Naive thymus-derived CD4-positive, alpha-beta T cell (primary cell): ENCODE measurements around the gene DNAJB14. TPM values are rescaled to one million over a fixed set of nuclear protein-coding genes. Genes with fewer than 3 reads are reported as not detected.

ENCODE experiments used
- ATAC-seq: fragments of 150-1000 bp; cut with Tn5 transposase; 2 replicates; pipeline ENCODE4 v1.10.0; 2021; ENCODE audit warnings: mild to moderate bottlenecking, moderate library complexity
- CTCF ChIA-PET: fragments of 350-600 bp; sonication (Branson Sonifier 250); formaldehyde crosslinking; loops from one replicate; lab custom pipeline; 2021; ENCODE audit warnings: antibody characterized with exemption; lab: Charles Lee
- POLR2A ChIA-PET: fragments of 350-600 bp; sonication (Branson Sonifier 250); formaldehyde crosslinking; loops from one replicate; lab custom pipeline; 2021; ENCODE audit warnings: antibody characterized with exemption, inconsistent platforms; lab: Charles Lee
- DNase-seq, 9 donors: peaks; one replicate each; pipeline versions ENCODE4 v3.0.0 to v3.0.0-alpha.2; 2020 to 2022; ENCODE audit warnings: mixed read lengths in 1 of 9
- H3K27ac ChIP-seq: one replicate; pipeline ENCODE4 v1.7.0; 2013; ENCODE audit warnings: mild to moderate bottlenecking, low read depth, low read length, moderate library complexity
- H3K27me3 ChIP-seq, 2 donors: one replicate each; pipeline ENCODE4 v1.7.0; 2013; ENCODE audit warnings: low read length in 2 of 2, mild to moderate bottlenecking in 2 of 2, moderate library complexity in 2 of 2; ENCODE audit not compliant: control insufficient read depth in 2 of 2, insufficient read depth in 2 of 2
- H3K36me3 ChIP-seq, 3 experiments: 1 replicate in 2 of 3; 2 replicates in 1 of 3; pipeline ENCODE4 v1.7.0; 2013; ENCODE audit warnings: low read length in 3 of 3, mild to moderate bottlenecking in 3 of 3, moderate library complexity in 1 of 3; ENCODE audit not compliant: insufficient read depth in 3 of 3, control insufficient read depth in 2 of 3
- H3K4me1 ChIP-seq, 2 donors: one replicate each; pipeline ENCODE4 v1.7.0; 2013; ENCODE audit warnings: low read length in 2 of 2, mild to moderate bottlenecking in 2 of 2, moderate library complexity in 1 of 2; ENCODE audit not compliant: control insufficient read depth in 2 of 2, insufficient read depth in 2 of 2
- H3K4me3 ChIP-seq: 2 replicates; pipeline ENCODE4 v1.7.0; 2013; ENCODE audit warnings: mild to moderate bottlenecking, low read length
- H3K9me3 ChIP-seq, 3 experiments: 1 replicate in 2 of 3; 2 replicates in 1 of 3; pipeline ENCODE4 v1.7.0; 2013; ENCODE audit warnings: low read length in 3 of 3; ENCODE audit not compliant: control insufficient read depth in 2 of 3
- H3K27ac Mint-ChIP-seq, 9 donors: one replicate each; pipeline ENCODE4 v1.8.0; 2020 to 2022; ENCODE audit warnings: mixed read lengths in 9 of 9, mild to moderate bottlenecking in 8 of 9, moderate library complexity in 5 of 9, inconsistent platforms in 2 of 9
- H3K27me3 Mint-ChIP-seq, 5 donors: one replicate each; pipeline ENCODE4 v1.8.0; 2021 to 2022; ENCODE audit warnings: mixed read lengths in 5 of 5, mild to moderate bottlenecking in 1 of 5
- H3K36me3 Mint-ChIP-seq, 5 donors: one replicate each; pipeline ENCODE4 v1.8.0; 2020 to 2022; ENCODE audit warnings: mixed read lengths in 5 of 5, mild to moderate bottlenecking in 3 of 5, inconsistent platforms in 1 of 5
- H3K4me1 Mint-ChIP-seq, 7 donors: one replicate each; pipeline ENCODE4 v1.8.0; 2020 to 2022; ENCODE audit warnings: mixed read lengths in 7 of 7, mild to moderate bottlenecking in 3 of 7, inconsistent platforms in 1 of 7
- H3K4me3 Mint-ChIP-seq, 10 donors: one replicate each; pipeline ENCODE4 v1.8.0; 2020 to 2022; ENCODE audit warnings: mild to moderate bottlenecking in 10 of 10, mixed read lengths in 10 of 10, moderate library complexity in 6 of 10, inconsistent platforms in 2 of 10
- H3K9me3 Mint-ChIP-seq, 11 donors: one replicate each; pipeline ENCODE4 v1.8.0; 2020 to 2022; ENCODE audit warnings: mixed read lengths in 11 of 11, mild to moderate bottlenecking in 4 of 11, inconsistent platforms in 1 of 11, moderate library complexity in 1 of 11
- intact Hi-C, 2 donors: fragments of 100-400 bp; cut with micrococcal nuclease; formaldehyde crosslinking; loops; one replicate each; pipeline ENCODE4 v1.15.1; 2023
- polyA plus RNA-seq, 2 donors: library from polyadenylated mRNA; unstranded; fragments of 300-500 nt; fragmentation: Illumina TruSeq; gene quantifications; one replicate each; pipeline ENCODE4 v1.2.3, GENCODE V29; 2021
- total RNA-seq, 6 experiments: library from RNA in 5 of 6; stranded (reverse) in 5 of 6; gene quantifications; 1 replicate in 5 of 6; 2 replicates in 1 of 6; pipeline ENCODE4 v1.2.3 and lab custom pipeline; 2021 to 2026

DNAJB14 gene
- total and polyA plus RNA-seq, 7 experiments from 2014 or later, result 49.7 to 80.5 (median 54.2) TPM

GRCh38 chr4:99971453-99972111 lies 25.2 kb upstream of the DNAJB14 start:
- H3K36me3 ChIP-seq, result no peaks in the 10 kb centered on the region
- H3K27ac ChIP-seq, result no peak overlapping the region
- Mint-ChIP-seq H3K4me3 (peak overlapping the region in 1 of 10 donors; percentile 23), H3K9me3 (peaks cover 0 to 41% (median 13%) of the 10 kb centered on the region in 11 donors), H3K4me1 (peaks cover 0 to 2% (median 0%) of the 10 kb centered on the region in 7 donors), H3K27ac (no peak overlapping the region), H3K27me3 (peaks cover 4 to 36% (median 16%) of the 10 kb centered on the region in 5 donors), H3K36me3 (peaks cover 0 to 5% (median 0%) of the 10 kb centered on the region in 5 donors)
- H3K27me3 ChIP-seq, result no peaks in the 10 kb centered on the region
- DNase-seq (no peak), ATAC-seq (no peak)
- intact Hi-C loops, result no loop called here
- H3K4me3 ChIP-seq, result no peak overlapping the region
- no peaks in the 10 kb centered on the region for H3K4me1 ChIP-seq
- ChIA-PET CTCF (no interaction called here), POLR2A (no interaction called here)
- peaks cover 0 to 1% (median 0%) of the 10 kb centered on the region in 3 experiments for H3K9me3 ChIP-seq

- intact Hi-C loops, result no loop called here
- ChIA-PET CTCF (no interaction called here), POLR2A (interaction anchor here (1.3 kb wide), 1 partner anchor 20 kb away, joined by 3 read pairs; no protein-coding TSS in a partner anchor)
- Histone ChIP-seq H3K4me3 (no peak overlapping the region), H3K9me3 (no peaks in the 10 kb centered on the region), H3K4me1 (peaks cover 0 to 5% of the 10 kb centered on the region in 2 donors), H3K36me3 (no peaks in the 10 kb centered on the region), H3K27ac (no peak overlapping the region), H3K27me3 (no peaks in the 10 kb centered on the region)
- Mint-ChIP-seq H3K4me1 (peaks cover 10 to 29% (median 22%) of the 10 kb centered on the region in 7 donors), H3K27ac (no peak overlapping the region), H3K9me3 (peaks cover 0 to 11% (median 0%) of the 10 kb centered on the region in 11 donors), H3K4me3 (no peak overlapping the region), H3K27me3 (peaks cover 4 to 28% (median 6%) of the 10 kb centered on the region in 5 donors), H3K36me3 (peaks cover 0 to 5% (median 0%) of the 10 kb centered on the region in 5 donors)
- ATAC-seq, result no peak
- no peak for DNase-seq
Observed at GRCh38 chr4:99968330-99968729, 21.9 kb upstream of the DNAJB14 start.

GRCh38 chr4:99966692-99967091 lies 20.3 kb upstream of the DNAJB14 start:
- Mint-ChIP-seq H3K4me3 (no peak overlapping the region), H3K9me3 (no peaks in the 10 kb centered on the region), H3K27me3 (peaks cover 0 to 18% (median 4%) of the 10 kb centered on the region in 5 donors), H3K36me3 (peaks cover 0 to 5% (median 0%) of the 10 kb centered on the region in 5 donors), H3K27ac (no peak overlapping the region), H3K4me1 (peaks cover 10 to 29% (median 22%) of the 10 kb centered on the region in 7 donors)
- Histone ChIP-seq H3K27ac (no peak overlapping the region), H3K4me3 (no peak overlapping the region), H3K9me3 (no peaks in the 10 kb centered on the region), H3K27me3 (no peaks in the 10 kb centered on the region), H3K4me1 (peaks cover 0 to 5% of the 10 kb centered on the region in 2 donors), H3K36me3 (no peaks in the 10 kb centered on the region)
- intact Hi-C loops, result no loop called here
- POLR2A ChIA-PET, result interaction anchor here (1.7 kb wide), 1 partner anchor 16 kb away, joined by 5 read pairs; no protein-coding TSS in a partner anchor
- no peak for ATAC-seq
- no peak for DNase-seq
- CTCF ChIA-PET, result no interaction called here

GRCh38 chr4:99965674-99966350 lies 19.4 kb upstream of the DNAJB14 start:
- Mint-ChIP-seq H3K4me1 (peaks cover 10 to 29% (median 22%) of the 10 kb centered on the region in 7 donors), H3K9me3 (no peaks in the 10 kb centered on the region), H3K36me3 (peaks cover 0 to 5% (median 0%) of the 10 kb centered on the region in 5 donors), H3K27ac (peak overlapping the region in 3 of 9 donors; percentile 34 to 57 (median 41)), H3K4me3 (peak overlapping the region in 9 of 10 donors; percentile 11 to 68 (median 42)), H3K27me3 (peaks cover 0 to 20% (median 4%) of the 10 kb centered on the region in 5 donors)
- H3K36me3 ChIP-seq, result no peaks in the 10 kb centered on the region
- intact Hi-C loops, result loop anchor here in 1 of 2 donors (1.0 kb wide), 1 partner anchor 16 kb away; the partner anchor contains the start of gene H2AZ1
- ATAC-seq (peak; percentile 75), DNase-seq (peak in 6 of 9 donors; percentile 24 to 57 (median 42))
- H3K9me3 ChIP-seq, result no peaks in the 10 kb centered on the region
- ChIA-PET CTCF (no interaction called here), POLR2A (interaction anchor here (1.7 kb wide), 1 partner anchor 15 kb away, joined by 5 read pairs; no protein-coding TSS in a partner anchor)
- no peak overlapping the region for H3K4me3 ChIP-seq
- no peak overlapping the region for H3K27ac ChIP-seq
- H3K4me1 ChIP-seq, result peaks cover 0 to 5% of the 10 kb centered on the region in 2 donors
- no peaks in the 10 kb centered on the region for H3K27me3 ChIP-seq

- ATAC-seq (no peak), DNase-seq (no peak)
- no peaks in the 10 kb centered on the region for H3K9me3 ChIP-seq
- H3K36me3 Mint-ChIP-seq, result peaks cover 0 to 5% (median 0%) of the 10 kb centered on the region in 5 donors
- H3K4me1 ChIP-seq, result peaks cover 0 to 5% of the 10 kb centered on the region in 2 donors
- H3K27ac ChIP-seq, result no peak overlapping the region
- H3K36me3 ChIP-seq, result no peaks in the 10 kb centered on the region
- H3K4me3 Mint-ChIP-seq, result peak overlapping the region in 4 of 10 donors; percentile 8 to 44 (median 35)
- H3K27me3 Mint-ChIP-seq, result peaks cover 0 to 26% (median 4%) of the 10 kb centered on the region in 5 donors
- intact Hi-C loops, result loop anchor here in 1 of 2 donors (1.0 kb wide), 1 partner anchor 15 kb away; the partner anchor contains the start of gene H2AZ1
- no peak overlapping the region for H3K4me3 ChIP-seq
- ChIA-PET POLR2A (interaction anchor here (0.5 to 1.7 kb wide), 2 partner anchors 14 to 33 kb away, joined by 4 to 5 read pairs; no protein-coding TSS in a partner anchor), CTCF (no interaction called here)
- peaks cover 10 to 29% (median 22%) of the 10 kb centered on the region in 7 donors for H3K4me1 Mint-ChIP-seq
- H3K27ac Mint-ChIP-seq, result peak overlapping the region in 1 of 9 donors; percentile 23
- H3K9me3 Mint-ChIP-seq, result no peaks in the 10 kb centered on the region
- no peaks in the 10 kb centered on the region for H3K27me3 ChIP-seq
Observed at GRCh38 chr4:99965173-99965572, 18.8 kb upstream of the DNAJB14 start.

GRCh38 chr4:99961711-99962110 lies 15.3 kb upstream of the DNAJB14 start:
- Histone ChIP-seq H3K27ac (no peak overlapping the region), H3K4me1 (peaks cover 0 to 5% of the 10 kb centered on the region in 2 donors), H3K27me3 (no peaks in the 10 kb centered on the region), H3K9me3 (no peaks in the 10 kb centered on the region), H3K4me3 (no peak overlapping the region), H3K36me3 (no peaks in the 10 kb centered on the region)
- Mint-ChIP-seq H3K4me3 (no peak overlapping the region), H3K9me3 (peaks cover 0 to 8% (median 5%) of the 10 kb centered on the region in 11 donors), H3K4me1 (peaks cover 7 to 28% (median 22%) of the 10 kb centered on the region in 7 donors), H3K36me3 (peaks cover 6 to 14% (median 8%) of the 10 kb centered on the region in 5 donors), H3K27ac (no peak overlapping the region), H3K27me3 (peaks cover 0 to 15% (median 0%) of the 10 kb centered on the region in 5 donors)
- intact Hi-C loops, result no loop called here
- DNase-seq, result no peak
- POLR2A ChIA-PET, result interaction anchor here (0.9 kb wide), 1 partner anchor 68 kb away, joined by 4 read pairs; the partner anchor contains the start of gene LAMTOR3
- CTCF ChIA-PET, result no interaction called here
- no peak for ATAC-seq
